ENCODE data around the gene ZNF519.
"Not testable (repeated sequence)": the region's sequence is repeated elsewhere in the genome, so short reads cannot be mapped to it uniquely, and the experiment has no call there.

Gene ZNF519

DNA sequence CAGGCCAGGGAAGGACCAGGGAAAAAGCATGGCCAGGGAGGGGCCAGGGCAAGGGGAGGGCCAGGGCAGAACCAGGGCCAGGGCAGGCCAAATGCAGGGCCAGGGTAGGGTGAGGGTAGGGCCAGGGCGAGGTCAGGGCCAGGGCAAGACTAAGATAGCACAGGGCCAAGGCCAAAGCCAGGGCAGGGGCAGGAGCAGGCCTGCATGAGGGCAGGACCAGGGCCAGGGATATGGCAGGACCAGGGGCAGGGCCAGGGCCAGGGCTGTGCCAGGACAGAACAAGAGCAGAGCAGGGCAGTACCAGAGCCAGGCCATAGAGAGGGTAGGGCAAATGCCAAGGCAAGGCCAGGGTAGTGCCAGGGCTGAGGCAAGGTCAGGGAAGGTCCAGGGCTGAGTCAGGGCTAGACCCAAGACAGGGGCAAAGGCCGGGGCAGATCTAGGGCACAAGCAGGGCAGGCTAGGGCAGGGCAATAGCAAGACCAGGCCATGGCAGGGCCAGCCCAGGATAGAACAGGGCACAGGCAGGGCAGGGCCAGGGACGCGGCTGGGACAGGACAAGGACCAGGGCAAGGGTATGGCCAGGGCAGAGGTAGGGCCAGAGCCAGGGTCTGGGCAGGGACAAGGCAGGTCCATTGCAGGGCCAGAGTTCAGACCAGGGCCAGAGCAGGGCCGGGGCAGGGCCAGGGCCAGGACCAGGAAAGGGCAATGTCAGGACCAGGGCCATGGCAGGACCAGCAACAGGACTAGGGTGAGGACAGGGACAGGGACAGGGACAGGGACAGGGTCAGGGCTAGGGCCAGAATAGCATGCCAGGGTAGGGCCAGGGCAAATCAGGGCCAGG is 39.3 kb upstream of the ZNF519 start:
- not testable (repeated sequence) for H3K4me3 ChIP-seq (ENCODE audit: extremely low read depth, insufficient read depth, low read length, poor library complexity, severe bottlenecking); H3K27ac ChIP-seq (ENCODE audit: low read depth, low read length, severe bottlenecking); H3K4me1 ChIP-seq (ENCODE audit: control insufficient read depth, insufficient read depth, low read length, poor library complexity, severe bottlenecking); H3K9me3 ChIP-seq (ENCODE audit: control insufficient read depth, low read length); H3K36me3 ChIP-seq (ENCODE audit: control insufficient read depth, insufficient read depth, low read length)
- 68 to 79% methylated on average over 5 of the region's 5 CpGs for WGBS, 2 experiments (ENCODE audit: insufficient coverage in 2 of 2)

DNA sequence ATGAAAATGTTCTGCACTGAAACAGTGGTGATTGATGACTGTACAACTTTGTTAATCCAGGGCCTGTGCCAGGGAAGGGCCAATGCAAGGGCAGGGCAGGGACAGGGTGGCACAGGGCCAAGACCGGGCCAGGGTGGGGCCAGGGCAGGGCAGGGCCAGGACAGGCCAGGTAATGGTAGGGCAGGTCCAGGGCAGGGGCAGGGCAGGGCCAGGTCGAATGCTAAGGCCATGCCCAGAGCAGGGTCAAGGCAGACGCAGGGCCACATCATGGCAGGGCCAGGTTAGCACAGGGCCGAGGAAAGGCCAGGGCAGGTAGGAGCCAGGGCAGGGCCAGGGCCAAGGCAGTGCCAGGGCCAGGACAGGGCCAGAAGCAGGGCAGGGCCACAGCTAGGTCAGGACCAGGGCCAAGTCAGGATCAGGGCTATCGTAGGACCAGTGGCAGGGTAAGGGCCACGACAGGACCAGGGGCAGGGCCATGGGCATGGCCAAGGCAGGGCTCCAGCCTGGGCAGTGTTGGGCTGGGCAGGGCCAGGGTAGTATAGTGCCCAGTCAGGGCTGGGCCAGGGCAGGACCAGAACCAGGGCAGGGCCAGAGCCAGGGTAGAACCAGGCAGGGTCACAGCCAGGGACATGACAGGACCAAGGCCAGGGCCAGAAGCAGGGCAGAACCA is 38.3 kb upstream of the ZNF519 start:
- not testable (repeated sequence) for H3K4me3 ChIP-seq (ENCODE audit: extremely low read depth, insufficient read depth, low read length, poor library complexity, severe bottlenecking); H3K9me3 ChIP-seq (ENCODE audit: control insufficient read depth, low read length); H3K4me1 ChIP-seq (ENCODE audit: control insufficient read depth, insufficient read depth, low read length, poor library complexity, severe bottlenecking); H3K36me3 ChIP-seq (ENCODE audit: control insufficient read depth, insufficient read depth, low read length); H3K27ac ChIP-seq (ENCODE audit: low read depth, low read length, severe bottlenecking)
- WGBS, 2 experiments (ENCODE audit: insufficient coverage in 2 of 2), result 66 to 69% methylated on average over 4 of the region's 6 CpGs

DNA sequence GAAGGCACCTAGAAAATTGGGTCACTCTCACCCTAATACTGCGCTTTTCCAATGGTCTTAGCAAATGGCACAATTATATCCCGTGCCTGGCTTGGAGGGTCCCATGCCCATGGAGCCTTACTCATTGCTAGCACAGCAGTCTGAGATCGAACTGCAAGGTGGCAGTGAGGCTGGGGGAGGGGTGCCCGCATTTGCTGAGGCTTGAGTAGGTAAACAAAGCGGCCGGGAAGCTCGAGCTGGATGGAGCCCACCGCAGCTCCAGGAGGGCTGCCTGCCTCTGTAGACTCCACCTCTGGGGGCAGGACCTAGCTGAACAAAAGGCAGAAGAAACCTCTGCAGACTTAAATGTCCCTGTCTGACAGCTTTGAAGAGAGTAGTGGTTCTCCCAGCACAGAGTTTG is 30.7 kb upstream of the ZNF519 start:
- WGBS, 2 experiments (ENCODE audit: insufficient coverage in 2 of 2), result 54 to 71% methylated on average over 5 to 6 of the region's 8 CpGs

DNA sequence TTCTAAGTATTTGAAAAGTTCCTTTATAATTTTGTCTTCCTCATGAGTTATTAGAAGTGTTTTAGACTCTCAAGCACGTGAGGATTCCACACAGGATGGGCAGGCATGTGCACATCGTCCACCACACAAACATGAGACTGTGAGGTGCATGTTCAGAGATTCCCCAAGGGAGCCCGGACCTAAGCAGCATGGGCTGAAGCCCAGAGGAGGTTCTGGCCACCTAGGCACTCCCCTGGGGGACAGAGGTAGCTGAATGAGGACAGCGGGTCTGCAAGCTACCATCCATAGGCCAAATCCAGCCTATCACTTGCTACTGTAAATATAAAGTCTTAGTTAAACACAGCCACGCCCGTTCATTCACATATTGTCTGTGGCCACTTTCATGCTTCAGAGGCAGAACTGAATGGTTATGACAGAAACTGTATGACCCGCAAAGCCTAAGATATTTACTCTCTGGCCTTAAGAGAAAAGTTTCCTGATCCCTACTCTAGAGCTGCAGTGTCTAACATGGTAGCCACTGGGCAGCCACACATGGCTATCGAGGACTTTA is 19.4 kb upstream of the ZNF519 start:
- not testable (repeated sequence) for H3K27ac ChIP-seq (ENCODE audit: low read depth, low read length, severe bottlenecking); H3K4me3 ChIP-seq (ENCODE audit: extremely low read depth, insufficient read depth, low read length, poor library complexity, severe bottlenecking); H3K9me3 ChIP-seq (ENCODE audit: control insufficient read depth, low read length); H3K4me1 ChIP-seq (ENCODE audit: control insufficient read depth, insufficient read depth, low read length, poor library complexity, severe bottlenecking); H3K36me3 ChIP-seq (ENCODE audit: control insufficient read depth, insufficient read depth, low read length)
- 35 to 62% methylated on average over 2 to 5 of the region's 8 CpGs for WGBS, 2 experiments (ENCODE audit: insufficient coverage in 2 of 2)

More for the DNA sequence above, 30.7 kb upstream of the ZNF519 start:
- H3K4me1 ChIP-seq (ENCODE audit: control insufficient read depth, insufficient read depth, low read length, poor library complexity, severe bottlenecking); H3K27ac ChIP-seq (ENCODE audit: low read depth, low read length, severe bottlenecking); H3K9me3 ChIP-seq (ENCODE audit: control insufficient read depth, low read length); H3K36me3 ChIP-seq (ENCODE audit: control insufficient read depth, insufficient read depth, low read length); H3K4me3 ChIP-seq (ENCODE audit: extremely low read depth, insufficient read depth, low read length, poor library complexity, severe bottlenecking): not testable (repeated sequence)

DNA sequence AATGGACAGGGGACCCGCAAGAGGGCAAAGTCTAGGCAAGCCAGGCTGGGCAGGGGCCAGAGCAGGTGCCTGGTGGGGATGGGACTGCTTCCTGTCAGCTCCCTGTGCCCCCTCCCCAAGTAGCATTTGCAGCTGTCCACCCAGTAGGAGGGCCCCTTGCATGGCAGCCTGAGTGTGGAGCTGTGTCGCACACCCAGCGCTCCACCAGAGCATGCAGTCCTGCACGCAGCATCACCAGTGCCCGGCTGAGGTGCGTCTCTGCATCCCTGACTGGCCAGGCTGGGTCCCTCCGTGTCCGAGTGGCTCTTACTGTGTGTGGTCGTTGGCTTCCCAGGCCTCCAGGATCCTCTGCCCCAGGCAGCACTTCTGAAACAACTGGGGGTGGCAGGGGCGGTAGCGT is 18.5 kb upstream of the ZNF519 start:
- H3K27ac ChIP-seq (ENCODE audit: low read depth, low read length, severe bottlenecking); H3K9me3 ChIP-seq (ENCODE audit: control insufficient read depth, low read length); H3K4me3 ChIP-seq (ENCODE audit: extremely low read depth, insufficient read depth, low read length, poor library complexity, severe bottlenecking); H3K4me1 ChIP-seq (ENCODE audit: control insufficient read depth, insufficient read depth, low read length, poor library complexity, severe bottlenecking); H3K36me3 ChIP-seq (ENCODE audit: control insufficient read depth, insufficient read depth, low read length): not testable (repeated sequence)
- WGBS, 2 experiments (ENCODE audit: insufficient coverage in 2 of 2), result 82 to 89% methylated on average over 6 to 9 of the region's 11 CpGs

DNA sequence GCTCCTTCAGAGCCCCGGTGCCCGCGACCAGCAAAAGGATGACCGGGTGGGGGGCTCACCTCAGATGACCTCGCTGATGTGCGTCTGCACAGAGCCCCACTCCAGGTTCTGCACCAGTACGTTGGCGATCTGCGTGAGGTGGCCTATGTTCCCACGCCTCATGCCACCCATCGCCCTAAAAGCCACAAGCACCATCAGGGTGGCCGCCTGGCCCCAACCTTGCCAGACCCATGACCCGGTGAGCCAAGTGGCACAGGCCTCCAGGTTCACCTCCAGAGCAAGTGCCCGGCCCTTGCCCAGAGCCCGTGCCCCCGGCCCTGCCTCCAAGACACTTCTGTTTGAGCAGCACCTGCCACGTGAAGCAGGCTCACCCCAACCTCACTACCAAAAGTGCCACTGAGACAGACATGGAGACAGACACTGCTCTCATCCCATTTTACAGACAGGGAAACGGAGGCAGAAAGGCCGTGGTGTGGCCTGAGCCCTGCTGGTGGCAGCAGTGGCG is 17.7 kb upstream of the ZNF519 start:
- whole genome bisulfite sequencing, 2 experiments (ENCODE audit: insufficient coverage in 2 of 2), result 91 to 97% methylated on average over 13 to 14 of the region's 20 CpGs
- H3K4me3 ChIP-seq (ENCODE audit: extremely low read depth, insufficient read depth, low read length, poor library complexity, severe bottlenecking); H3K4me1 ChIP-seq (ENCODE audit: control insufficient read depth, insufficient read depth, low read length, poor library complexity, severe bottlenecking); H3K9me3 ChIP-seq (ENCODE audit: control insufficient read depth, low read length); H3K27ac ChIP-seq (ENCODE audit: low read depth, low read length, severe bottlenecking); H3K36me3 ChIP-seq (ENCODE audit: control insufficient read depth, insufficient read depth, low read length): not testable (repeated sequence)

DNA sequence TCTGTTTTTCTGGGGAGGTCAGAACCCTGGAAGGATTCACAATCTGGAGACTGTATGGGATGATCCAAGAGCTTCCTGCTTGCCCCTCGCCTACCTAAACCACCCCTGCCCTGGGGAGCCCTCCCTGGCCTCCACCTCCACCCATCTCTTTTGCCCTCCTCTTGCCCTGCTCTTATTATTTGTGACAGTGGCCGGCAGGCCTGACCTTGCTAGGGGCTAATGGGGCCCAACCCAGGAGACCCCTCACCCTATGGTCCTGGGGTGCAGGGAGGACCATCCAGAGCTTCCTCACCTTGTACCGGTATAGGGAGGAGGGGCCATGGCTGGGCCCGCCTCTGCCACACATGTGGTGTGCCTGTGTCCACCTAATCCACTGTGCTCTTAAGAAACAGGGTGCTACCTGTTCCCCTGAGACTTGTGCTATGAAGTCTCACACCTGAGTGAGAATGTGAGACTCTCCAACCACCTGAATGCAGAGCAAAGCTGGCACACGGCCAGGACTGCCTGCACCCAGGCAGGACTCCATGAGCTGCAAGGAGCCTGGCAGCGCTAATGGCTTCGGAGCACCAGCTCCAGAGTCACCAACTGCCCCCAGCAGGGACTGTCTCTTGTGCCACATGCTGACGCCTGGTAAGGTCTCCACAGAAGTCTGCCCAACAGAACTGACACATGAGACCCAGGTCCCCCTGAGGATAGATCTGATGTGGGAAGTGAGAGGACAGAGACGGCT is 17.1 kb upstream of the ZNF519 start:
- not testable (repeated sequence) for H3K36me3 ChIP-seq (ENCODE audit: control insufficient read depth, insufficient read depth, low read length); H3K4me3 ChIP-seq (ENCODE audit: extremely low read depth, insufficient read depth, low read length, poor library complexity, severe bottlenecking); H3K4me1 ChIP-seq (ENCODE audit: control insufficient read depth, insufficient read depth, low read length, poor library complexity, severe bottlenecking); H3K27ac ChIP-seq (ENCODE audit: low read depth, low read length, severe bottlenecking); H3K9me3 ChIP-seq (ENCODE audit: control insufficient read depth, low read length)
- WGBS, 2 experiments (ENCODE audit: insufficient coverage in 2 of 2), result 68 to 70% methylated on average over 5 of the region's 9 CpGs

DNA sequence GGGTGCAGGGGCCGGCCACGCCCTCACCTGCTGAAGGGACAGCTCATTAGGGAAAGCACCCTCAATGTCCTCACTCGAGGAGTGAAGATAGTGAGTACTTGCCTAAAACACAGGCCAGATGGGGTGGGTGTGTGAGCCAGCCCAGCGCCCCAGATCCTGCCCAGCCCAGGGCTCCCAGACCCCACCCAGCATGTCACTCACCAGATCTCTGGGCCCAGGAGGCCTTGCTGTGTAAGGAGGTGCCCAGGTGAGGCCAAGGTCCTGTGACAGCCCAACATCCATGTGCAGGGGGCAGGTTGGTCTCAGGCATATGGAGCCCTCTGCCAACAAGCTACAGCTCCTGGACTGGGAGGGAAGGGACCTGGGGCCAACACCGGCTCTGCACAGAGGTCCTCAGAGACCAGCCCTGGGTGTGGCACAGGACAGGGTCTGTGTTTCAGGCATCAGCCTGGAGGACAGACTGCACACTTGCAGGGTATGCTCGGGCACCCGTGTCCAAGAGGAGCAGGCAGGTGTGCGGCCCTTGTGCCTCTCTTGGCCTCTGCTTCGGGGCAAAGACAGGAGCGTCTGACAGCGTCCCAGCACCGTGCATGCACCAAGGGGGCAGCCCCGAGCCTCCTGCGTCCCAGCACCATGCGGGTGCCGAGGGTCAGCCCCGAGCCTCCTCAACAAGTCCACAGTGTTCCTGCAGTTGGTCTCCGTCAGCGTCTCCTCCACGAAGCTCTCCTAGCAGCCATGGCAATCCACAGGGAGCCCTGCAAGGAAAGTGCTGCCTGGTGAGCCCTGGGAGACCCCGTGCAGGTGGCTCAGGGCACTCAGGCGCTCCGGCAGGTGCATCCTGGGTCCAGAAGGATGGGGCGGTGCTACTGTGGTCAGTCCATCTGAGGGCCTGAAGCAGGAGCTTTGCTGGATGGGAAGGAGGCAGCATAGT is 16.0 kb upstream of the ZNF519 start:
- not testable (repeated sequence) for H3K27ac ChIP-seq (ENCODE audit: low read depth, low read length, severe bottlenecking); H3K9me3 ChIP-seq (ENCODE audit: control insufficient read depth, low read length); H3K4me1 ChIP-seq (ENCODE audit: control insufficient read depth, insufficient read depth, low read length, poor library complexity, severe bottlenecking); H3K4me3 ChIP-seq (ENCODE audit: extremely low read depth, insufficient read depth, low read length, poor library complexity, severe bottlenecking); H3K36me3 ChIP-seq (ENCODE audit: control insufficient read depth, insufficient read depth, low read length)
- WGBS, 2 experiments (ENCODE audit: insufficient coverage in 2 of 2), result 81 to 82% methylated on average over 11 to 23 of the region's 24 CpGs

DNA sequence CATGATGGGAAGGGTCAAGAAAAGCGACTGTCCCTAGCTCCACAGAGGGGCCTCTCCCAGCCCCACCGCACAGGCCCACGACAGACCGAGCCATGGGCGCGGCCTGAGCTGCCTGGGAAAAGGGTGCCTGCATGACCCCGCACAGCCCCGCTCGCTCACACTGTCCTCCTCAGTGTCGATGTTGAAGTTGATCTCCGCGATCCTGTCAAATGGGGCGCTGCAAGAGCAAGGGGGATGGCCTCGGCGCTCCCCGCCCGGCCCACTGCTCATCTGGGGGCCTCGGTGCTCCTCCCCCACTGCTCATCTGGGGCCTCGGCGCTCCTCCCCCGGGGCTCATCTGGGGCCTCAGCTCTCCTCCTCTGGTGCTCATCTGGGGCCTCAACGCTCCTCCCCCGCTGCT is 14.5 kb upstream of the ZNF519 start:
- not testable (repeated sequence) for H3K4me3 ChIP-seq (ENCODE audit: extremely low read depth, insufficient read depth, low read length, poor library complexity, severe bottlenecking); H3K9me3 ChIP-seq (ENCODE audit: control insufficient read depth, low read length); H3K4me1 ChIP-seq (ENCODE audit: control insufficient read depth, insufficient read depth, low read length, poor library complexity, severe bottlenecking); H3K27ac ChIP-seq (ENCODE audit: low read depth, low read length, severe bottlenecking); H3K36me3 ChIP-seq (ENCODE audit: control insufficient read depth, insufficient read depth, low read length)
- WGBS, 2 experiments (ENCODE audit: insufficient coverage in 2 of 2), result 93 to 94% methylated on average over 23 of the region's 23 CpGs
